ENCODE results near the gene NEU1. TPM values are rescaled to one million over a fixed set of nuclear protein-coding genes. Genes with fewer than 3 reads are reported as not detected.

Gene NEU1
- total RNA-seq, 1 experiment from 2014 or later = 44.8 TPM

DNA sequence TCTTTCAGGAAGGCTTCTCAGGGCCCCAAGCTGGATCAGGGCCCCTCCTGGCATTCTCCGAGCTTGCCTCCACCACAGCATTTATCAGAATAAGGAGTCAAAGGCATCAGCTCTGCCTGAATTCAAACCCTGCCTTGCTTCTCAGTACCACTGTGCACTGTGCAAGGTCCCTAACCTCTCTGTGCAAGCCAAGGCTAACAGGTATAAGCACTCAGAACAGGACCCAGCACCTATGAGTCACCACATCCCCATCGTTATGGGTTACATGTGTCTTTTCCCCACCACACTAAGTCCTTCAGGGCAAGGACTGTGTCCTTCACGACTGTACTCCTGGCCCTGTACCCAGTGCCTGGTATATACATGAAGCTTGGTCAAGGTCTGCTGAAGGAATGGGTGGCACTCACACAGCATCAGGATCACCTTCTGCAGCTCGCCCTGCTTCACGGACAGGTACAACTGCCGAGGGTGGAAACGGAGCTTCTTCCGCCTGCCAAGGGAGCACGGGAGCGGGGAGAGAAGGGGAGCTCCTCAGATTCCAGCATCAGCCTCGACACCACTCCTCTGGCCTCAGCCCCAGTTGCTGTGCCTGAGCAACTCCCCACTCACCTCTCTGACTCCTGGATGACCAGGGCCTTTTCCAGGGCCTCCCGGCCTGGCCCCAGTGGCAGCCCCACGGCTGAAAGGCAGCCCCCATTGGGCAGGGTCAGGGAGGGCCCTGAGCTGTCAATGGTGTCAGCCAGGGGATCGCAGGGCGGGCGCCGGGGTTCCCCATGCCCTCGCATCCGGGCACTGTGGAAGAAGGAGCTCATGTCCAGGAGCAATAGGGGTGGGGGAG, 24.8 kb upstream of the NEU1 start:
- Mint-ChIP-seq H3K9me3 (no peaks in the 10 kb centered on the region), H3K4me3 (no peak overlapping the region), H3K4me1 (no peaks in the 10 kb centered on the region), H3K36me3 (peaks cover 77% of the 10 kb centered on the region), H3K27me3 (ENCODE audit: low read depth) (no peaks in the 10 kb centered on the region), H3K27ac (no peak overlapping the region)
- TF ChIP-seq ATF1 (CRISPR knock-in tag; IDR thresholded peaks at IDR 0.05) (no peak), CREB1 (CRISPR knock-in tag; IDR thresholded peaks at IDR 0.05) (no peak), ZNF138 (CRISPR knock-in tag; conservative IDR thresholded peaks at IDR 0.05) (no peak), ZNF263 (CRISPR knock-in tag; IDR thresholded peaks at IDR 0.05; ENCODE audit: low read depth) (no peak)
- TF ChIP-seq, protein P1, sequence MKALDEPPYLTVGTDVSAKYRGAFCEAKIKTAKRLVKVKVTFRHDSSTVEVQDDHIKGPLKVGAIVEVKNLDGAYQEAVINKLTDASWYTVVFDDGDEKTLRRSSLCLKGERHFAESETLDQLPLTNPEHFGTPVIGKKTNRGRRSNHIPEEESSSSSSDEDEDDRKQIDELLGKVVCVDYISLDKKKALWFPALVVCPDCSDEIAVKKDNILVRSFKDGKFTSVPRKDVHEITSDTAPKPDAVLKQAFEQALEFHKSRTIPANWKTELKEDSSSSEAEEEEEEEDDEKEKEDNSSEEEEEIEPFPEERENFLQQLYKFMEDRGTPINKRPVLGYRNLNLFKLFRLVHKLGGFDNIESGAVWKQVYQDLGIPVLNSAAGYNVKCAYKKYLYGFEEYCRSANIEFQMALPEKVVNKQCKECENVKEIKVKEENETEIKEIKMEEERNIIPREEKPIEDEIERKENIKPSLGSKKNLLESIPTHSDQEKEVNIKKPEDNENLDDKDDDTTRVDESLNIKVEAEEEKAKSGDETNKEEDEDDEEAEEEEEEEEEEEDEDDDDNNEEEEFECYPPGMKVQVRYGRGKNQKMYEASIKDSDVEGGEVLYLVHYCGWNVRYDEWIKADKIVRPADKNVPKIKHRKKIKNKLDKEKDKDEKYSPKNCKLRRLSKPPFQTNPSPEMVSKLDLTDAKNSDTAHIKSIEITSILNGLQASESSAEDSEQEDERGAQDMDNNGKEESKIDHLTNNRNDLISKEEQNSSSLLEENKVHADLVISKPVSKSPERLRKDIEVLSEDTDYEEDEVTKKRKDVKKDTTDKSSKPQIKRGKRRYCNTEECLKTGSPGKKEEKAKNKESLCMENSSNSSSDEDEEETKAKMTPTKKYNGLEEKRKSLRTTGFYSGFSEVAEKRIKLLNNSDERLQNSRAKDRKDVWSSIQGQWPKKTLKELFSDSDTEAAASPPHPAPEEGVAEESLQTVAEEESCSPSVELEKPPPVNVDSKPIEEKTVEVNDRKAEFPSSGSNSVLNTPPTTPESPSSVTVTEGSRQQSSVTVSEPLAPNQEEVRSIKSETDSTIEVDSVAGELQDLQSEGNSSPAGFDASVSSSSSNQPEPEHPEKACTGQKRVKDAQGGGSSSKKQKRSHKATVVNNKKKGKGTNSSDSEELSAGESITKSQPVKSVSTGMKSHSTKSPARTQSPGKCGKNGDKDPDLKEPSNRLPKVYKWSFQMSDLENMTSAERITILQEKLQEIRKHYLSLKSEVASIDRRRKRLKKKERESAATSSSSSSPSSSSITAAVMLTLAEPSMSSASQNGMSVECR (CRISPR knock-in tag; IDR thresholded peaks at IDR 0.05; ENCODE audit: borderline replicate concordance) = no peak
- TF ChIP-seq, protein P2, sequence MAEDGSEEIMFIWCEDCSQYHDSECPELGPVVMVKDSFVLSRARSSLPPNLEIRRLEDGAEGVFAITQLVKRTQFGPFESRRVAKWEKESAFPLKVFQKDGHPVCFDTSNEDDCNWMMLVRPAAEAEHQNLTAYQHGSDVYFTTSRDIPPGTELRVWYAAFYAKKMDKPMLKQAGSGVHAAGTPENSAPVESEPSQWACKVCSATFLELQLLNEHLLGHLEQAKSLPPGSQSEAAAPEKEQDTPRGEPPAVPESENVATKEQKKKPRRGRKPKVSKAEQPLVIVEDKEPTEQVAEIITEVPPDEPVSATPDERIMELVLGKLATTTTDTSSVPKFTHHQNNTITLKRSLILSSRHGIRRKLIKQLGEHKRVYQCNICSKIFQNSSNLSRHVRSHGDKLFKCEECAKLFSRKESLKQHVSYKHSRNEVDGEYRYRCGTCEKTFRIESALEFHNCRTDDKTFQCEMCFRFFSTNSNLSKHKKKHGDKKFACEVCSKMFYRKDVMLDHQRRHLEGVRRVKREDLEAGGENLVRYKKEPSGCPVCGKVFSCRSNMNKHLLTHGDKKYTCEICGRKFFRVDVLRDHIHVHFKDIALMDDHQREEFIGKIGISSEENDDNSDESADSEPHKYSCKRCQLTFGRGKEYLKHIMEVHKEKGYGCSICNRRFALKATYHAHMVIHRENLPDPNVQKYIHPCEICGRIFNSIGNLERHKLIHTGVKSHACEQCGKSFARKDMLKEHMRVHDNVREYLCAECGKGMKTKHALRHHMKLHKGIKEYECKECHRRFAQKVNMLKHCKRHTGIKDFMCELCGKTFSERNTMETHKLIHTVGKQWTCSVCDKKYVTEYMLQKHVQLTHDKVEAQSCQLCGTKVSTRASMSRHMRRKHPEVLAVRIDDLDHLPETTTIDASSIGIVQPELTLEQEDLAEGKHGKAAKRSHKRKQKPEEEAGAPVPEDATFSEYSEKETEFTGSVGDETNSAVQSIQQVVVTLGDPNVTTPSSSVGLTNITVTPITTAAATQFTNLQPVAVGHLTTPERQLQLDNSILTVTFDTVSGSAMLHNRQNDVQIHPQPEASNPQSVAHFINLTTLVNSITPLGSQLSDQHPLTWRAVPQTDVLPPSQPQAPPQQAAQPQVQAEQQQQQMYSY (CRISPR knock-in tag; IDR thresholded peaks at IDR 0.05) = no peak
- TF ChIP-seq, protein P3, sequence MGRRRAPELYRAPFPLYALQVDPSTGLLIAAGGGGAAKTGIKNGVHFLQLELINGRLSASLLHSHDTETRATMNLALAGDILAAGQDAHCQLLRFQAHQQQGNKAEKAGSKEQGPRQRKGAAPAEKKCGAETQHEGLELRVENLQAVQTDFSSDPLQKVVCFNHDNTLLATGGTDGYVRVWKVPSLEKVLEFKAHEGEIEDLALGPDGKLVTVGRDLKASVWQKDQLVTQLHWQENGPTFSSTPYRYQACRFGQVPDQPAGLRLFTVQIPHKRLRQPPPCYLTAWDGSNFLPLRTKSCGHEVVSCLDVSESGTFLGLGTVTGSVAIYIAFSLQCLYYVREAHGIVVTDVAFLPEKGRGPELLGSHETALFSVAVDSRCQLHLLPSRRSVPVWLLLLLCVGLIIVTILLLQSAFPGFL (CRISPR knock-in tag; IDR thresholded peaks at IDR 0.05; ENCODE audit: borderline replicate concordance) = no peak
- TF ChIP-seq, protein P4, sequence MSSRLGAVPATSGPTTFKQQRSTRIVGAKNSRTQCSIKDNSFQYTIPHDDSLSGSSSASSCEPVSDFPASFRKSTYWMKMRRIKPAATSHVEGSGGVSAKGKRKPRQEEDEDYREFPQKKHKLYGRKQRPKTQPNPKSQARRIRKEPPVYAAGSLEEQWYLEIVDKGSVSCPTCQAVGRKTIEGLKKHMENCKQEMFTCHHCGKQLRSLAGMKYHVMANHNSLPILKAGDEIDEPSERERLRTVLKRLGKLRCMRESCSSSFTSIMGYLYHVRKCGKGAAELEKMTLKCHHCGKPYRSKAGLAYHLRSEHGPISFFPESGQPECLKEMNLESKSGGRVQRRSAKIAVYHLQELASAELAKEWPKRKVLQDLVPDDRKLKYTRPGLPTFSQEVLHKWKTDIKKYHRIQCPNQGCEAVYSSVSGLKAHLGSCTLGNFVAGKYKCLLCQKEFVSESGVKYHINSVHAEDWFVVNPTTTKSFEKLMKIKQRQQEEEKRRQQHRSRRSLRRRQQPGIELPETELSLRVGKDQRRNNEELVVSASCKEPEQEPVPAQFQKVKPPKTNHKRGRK (CRISPR knock-in tag; IDR thresholded peaks at IDR 0.05; ENCODE audit: borderline replicate concordance) = no peak
- ATAC-seq = no peak
- CTCF ChIA-PET = interaction anchor here (0.6 to 1.8 kb wide), 8 partner anchors 8 to 193 kb away, joined by 3 to 7 read pairs (median 4); partner anchors contain the start of genes EHMT2, LSM2, NEU1 and SLC44A4
- POLR2A ChIA-PET = interaction anchor here (0.6 to 1.0 kb wide), 2 partner anchors 23 to 65 kb away, joined by 3 read pairs; no protein-coding TSS in a partner anchor
- DNase-seq (ENCODE audit: low spot score) = no peak

DNA sequence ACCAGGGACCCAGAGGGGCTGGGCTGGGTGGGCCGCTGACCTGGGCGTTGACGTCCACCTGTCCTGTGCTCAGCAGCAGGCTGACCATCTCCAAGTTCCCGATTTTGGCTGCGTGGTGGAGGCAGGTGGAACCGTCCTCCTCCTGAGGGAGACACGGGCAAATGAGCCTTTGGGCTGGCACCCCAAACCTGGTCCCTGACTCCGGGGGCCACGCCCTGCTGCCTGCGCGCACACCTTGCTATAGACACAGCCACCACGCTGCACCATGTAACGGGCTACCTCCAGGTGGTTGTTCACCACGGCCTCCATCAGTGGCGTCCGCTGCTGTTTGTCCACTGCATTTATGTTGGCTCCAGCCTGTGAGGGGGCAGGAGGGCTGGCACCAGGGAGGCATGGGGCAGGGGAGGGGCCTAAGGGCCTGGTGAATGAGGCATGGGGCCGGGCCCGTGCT, 23.9 kb upstream of the NEU1 start:
- Mint-ChIP-seq H3K36me3 (peaks cover 75% of the 10 kb centered on the region), H3K27me3 (ENCODE audit: low read depth) (no peaks in the 10 kb centered on the region), H3K27ac (no peak overlapping the region), H3K4me3 (no peak overlapping the region), H3K9me3 (no peaks in the 10 kb centered on the region), H3K4me1 (no peaks in the 10 kb centered on the region)
- DNase-seq (ENCODE audit: low spot score) = no peak
- CTCF ChIA-PET = interaction anchor here (1.4 kb wide), 1 partner anchor 12 kb away, joined by 4 read pairs; the partner anchor contains the start of gene EHMT2
- POLR2A ChIA-PET = no interaction called here
- ATAC-seq = no peak
- no peak for TF ChIP-seq KAT7 (CRISPR knock-in tag; IDR thresholded peaks at IDR 0.05; ENCODE audit: borderline replicate concordance)
- TF ChIP-seq, protein P3 (CRISPR knock-in tag; IDR thresholded peaks at IDR 0.05; ENCODE audit: borderline replicate concordance) = no peak
- no peak for TF ChIP-seq NR1H2 (CRISPR knock-in tag; IDR thresholded peaks at IDR 0.05)
- TF ChIP-seq, protein P1 (CRISPR knock-in tag; IDR thresholded peaks at IDR 0.05; ENCODE audit: borderline replicate concordance) = no peak
- no peak for TF ChIP-seq ZNF317 (CRISPR knock-in tag; IDR thresholded peaks at IDR 0.05; ENCODE audit: borderline replicate concordance, low read depth)
- TF ChIP-seq HMGA2 (CRISPR knock-in tag; IDR thresholded peaks at IDR 0.05) = no peak
- TF ChIP-seq NFE2L1 (CRISPR knock-in tag; IDR thresholded peaks at IDR 0.05) = no peak
- TF ChIP-seq, protein P5, sequence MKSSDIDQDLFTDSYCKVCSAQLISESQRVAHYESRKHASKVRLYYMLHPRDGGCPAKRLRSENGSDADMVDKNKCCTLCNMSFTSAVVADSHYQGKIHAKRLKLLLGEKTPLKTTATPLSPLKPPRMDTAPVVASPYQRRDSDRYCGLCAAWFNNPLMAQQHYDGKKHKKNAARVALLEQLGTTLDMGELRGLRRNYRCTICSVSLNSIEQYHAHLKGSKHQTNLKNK (CRISPR knock-in tag; IDR thresholded peaks at IDR 0.05) = no peak
- TF ChIP-seq ZNF671 (CRISPR knock-in tag; IDR thresholded peaks at IDR 0.05) = no peak
